ENCODE data around the gene ERBB4. TPM values are rescaled to one million over a fixed set of nuclear protein-coding genes. Genes with fewer than 3 reads are reported as not detected.

ERBB4 gene
- total RNA-seq, 1 experiment from 2014 or later: not detected

GRCh38 chr2:211946960-211947359, 591.6 kb downstream of the ERBB4 start:
- ChIA-PET POLR2A (no interaction called here), CTCF (interaction anchor here (0.6 kb wide), 1 partner anchor 43 kb away, joined by 3 read pairs; no protein-coding TSS in a partner anchor)
- intact Hi-C loops (cut with micrococcal nuclease): no loop called here
- Mint-ChIP-seq H3K4me3 (ENCODE audit: unreplicated experiment) (no peak overlapping the region), H3K9me3 (ENCODE audit: unreplicated experiment) (no peaks in the 10 kb centered on the region), H3K4me1 (ENCODE audit: insufficient read depth, unreplicated experiment) (no peaks in the 10 kb centered on the region), H3K27ac (ENCODE audit: low read depth, unreplicated experiment) (no peak overlapping the region), H3K27me3 (ENCODE audit: insufficient read depth, unreplicated experiment) (peaks cover 11% of the 10 kb centered on the region), H3K36me3 (ENCODE audit: insufficient read depth, unreplicated experiment) (no peaks in the 10 kb centered on the region)
- BruUV-seq (replicated peaks): no TSS peak
- no peak for TF ChIP-seq CTCF (IDR thresholded peaks at IDR 0.05; ENCODE audit: unreplicated experiment)
- DNase-seq (ENCODE audit: unreplicated experiment): no peak

GRCh38 chr2:211944572-211944971, 594.0 kb downstream of the ERBB4 start:
- DNase-seq (ENCODE audit: unreplicated experiment): no peak
- Mint-ChIP-seq H3K4me1 (ENCODE audit: insufficient read depth, unreplicated experiment) (no peaks in the 10 kb centered on the region), H3K4me3 (ENCODE audit: unreplicated experiment) (no peak overlapping the region), H3K36me3 (ENCODE audit: insufficient read depth, unreplicated experiment) (no peaks in the 10 kb centered on the region), H3K27me3 (ENCODE audit: insufficient read depth, unreplicated experiment) (peaks cover 31% of the 10 kb centered on the region), H3K9me3 (ENCODE audit: unreplicated experiment) (no peaks in the 10 kb centered on the region), H3K27ac (ENCODE audit: low read depth, unreplicated experiment) (no peak overlapping the region)
- no peak for TF ChIP-seq CTCF (IDR thresholded peaks at IDR 0.05; ENCODE audit: unreplicated experiment)
- intact Hi-C loops (cut with micrococcal nuclease): no loop called here
- POLR2A ChIA-PET: no interaction called here
- CTCF ChIA-PET: no interaction called here
- BruUV-seq (replicated peaks): no TSS peak

GRCh38 chr2:211942153-211942552, 596.4 kb downstream of the ERBB4 start:
- no peak for DNase-seq (ENCODE audit: unreplicated experiment)
- intact Hi-C loops (cut with micrococcal nuclease): no loop called here
- no TSS peak for BruUV-seq (replicated peaks)
- POLR2A ChIA-PET: no interaction called here
- peaks cover 19% of the 10 kb centered on the region for H3K27me3 Mint-ChIP-seq (ENCODE audit: insufficient read depth, unreplicated experiment)
- no peaks in the 10 kb centered on the region for H3K4me1 Mint-ChIP-seq (ENCODE audit: insufficient read depth, unreplicated experiment)
- no peaks in the 10 kb centered on the region for H3K36me3 Mint-ChIP-seq (ENCODE audit: insufficient read depth, unreplicated experiment)
- no peak overlapping the region for H3K27ac Mint-ChIP-seq (ENCODE audit: low read depth, unreplicated experiment)
- no peak overlapping the region for H3K4me3 Mint-ChIP-seq (ENCODE audit: unreplicated experiment)
- H3K9me3 Mint-ChIP-seq (ENCODE audit: unreplicated experiment): no peaks in the 10 kb centered on the region
- CTCF ChIA-PET: no interaction called here
- no peak for TF ChIP-seq CTCF (IDR thresholded peaks at IDR 0.05; ENCODE audit: unreplicated experiment)

GRCh38 chr2:211941216-211941747, 597.3 kb downstream of the ERBB4 start:
- TF ChIP-seq CTCF (IDR thresholded peaks at IDR 0.05; ENCODE audit: unreplicated experiment): no peak
- no peak for DNase-seq (ENCODE audit: unreplicated experiment)
- intact Hi-C loops (cut with micrococcal nuclease): no loop called here
- H3K27me3 Mint-ChIP-seq (ENCODE audit: insufficient read depth, unreplicated experiment): peaks cover 19% of the 10 kb centered on the region
- H3K4me3 Mint-ChIP-seq (ENCODE audit: unreplicated experiment): no peak overlapping the region
- no peaks in the 10 kb centered on the region for H3K9me3 Mint-ChIP-seq (ENCODE audit: unreplicated experiment)
- no peaks in the 10 kb centered on the region for H3K4me1 Mint-ChIP-seq (ENCODE audit: insufficient read depth, unreplicated experiment)
- ChIA-PET CTCF (no interaction called here), POLR2A (no interaction called here)
- no TSS peak for BruUV-seq (replicated peaks)
- no peaks in the 10 kb centered on the region for H3K36me3 Mint-ChIP-seq (ENCODE audit: insufficient read depth, unreplicated experiment)
- no peak overlapping the region for H3K27ac Mint-ChIP-seq (ENCODE audit: low read depth, unreplicated experiment)
